CD4-positive, alpha-beta T cell treated with Interleukin-15 for 1 hour (primary cell): ENCODE measurements around the gene NQO1.
"Not testable (repeated sequence)": the region's sequence is repeated elsewhere in the genome, so short reads cannot be mapped to it uniquely, and the experiment has no call there.

Source experiments
- DNase-seq: peaks from one replicate; pipeline ENCODE4 v3.0.0-alpha.2; 2020

The NQO1 gene

GRCh38 chr16:69741951-69742904, 15.9 kb upstream of the NQO1 start:
- no peak for DNase-seq

GRCh38 chr16:69741519-69741918, 15.2 kb upstream of the NQO1 start:
- no peak for DNase-seq

- DNase-seq, result no peak
Observed at GRCh38 chr16:69732101-69732500, 5.7 kb upstream of the NQO1 start.

GRCh38 chr16:69731280-69731679, 4.9 kb upstream of the NQO1 start:
- DNase-seq, result not testable (repeated sequence)

- DNase-seq, result not testable (repeated sequence)
Observed at GRCh38 chr16:69729030-69729429, 2.7 kb upstream of the NQO1 start.

- no peak for DNase-seq
Observed at GRCh38 chr16:69727916-69728270, 1.5 kb upstream of the NQO1 start.

- no peak for DNase-seq
Observed at GRCh38 chr16:69725480-69726312, 664 bp downstream of the NQO1 start.

GRCh38 chr16:69724981-69725479, 1.3 kb downstream of the NQO1 start:
- DNase-seq, result no peak

- no peak for DNase-seq
Observed at GRCh38 chr16:69724414-69724873, 1.9 kb downstream of the NQO1 start.

- DNase-seq, result no peak
Observed at GRCh38 chr16:69721441-69721957, 4.9 kb downstream of the NQO1 start.

- DNase-seq, result no peak
Observed at GRCh38 chr16:69720822-69721430, 5.4 kb downstream of the NQO1 start.

- DNase-seq, result no peak
Observed at GRCh38 chr16:69718111-69718764, 8.1 kb downstream of the NQO1 start.

- DNase-seq, result no peak
Observed at GRCh38 chr16:69717066-69717465, 9.3 kb downstream of the NQO1 start.

- no peak for DNase-seq
Observed at GRCh38 chr16:69712914-69713581, 13.3 kb downstream of the NQO1 start.

GRCh38 chr16:69712277-69712676, 14.1 kb downstream of the NQO1 start:
- no peak for DNase-seq

GRCh38 chr16:69711115-69711740, 15.1 kb downstream of the NQO1 start:
- no peak for DNase-seq

GRCh38 chr16:69709456-69710084, 16.8 kb downstream of the NQO1 start:
- DNase-seq, result no peak

GRCh38 chr16:69707920-69708683, 18.3 kb downstream of the NQO1 start:
- DNase-seq, result no peak

- DNase-seq, result no peak
Observed at GRCh38 chr16:69706975-69707340, 19.4 kb downstream of the NQO1 start.
